Measurements from ENCODE around the gene WSCD2. TPM values are rescaled to one million over a fixed set of nuclear protein-coding genes. Genes with fewer than 3 reads are reported as not detected.

WSCD2 gene
- total and polyA plus RNA-seq, 2 donors (not counting 3 experiments of a cell fraction or from before 2014, with no cell fraction given), result not detected

GRCh38 chr12:108121320-108121719 lies 7.8 kb upstream of the WSCD2 start:
- H3K36me3 ChIP-seq (ENCODE audit: control insufficient read depth in 2 of 2, extremely low read depth in 1 of 2, insufficient read depth in 2 of 2, low read length in 2 of 2), result no peaks in the 10 kb centered on the region
- CTCF ChIA-PET, result no interaction called here
- no peak overlapping the region for H2AFZ ChIP-seq (ENCODE audit: low read depth, low read length)
- H3K9me3 ChIP-seq (replicated peaks; ENCODE audit: control insufficient read depth, insufficient read depth, low read length), result no peaks in the 10 kb centered on the region
- no peak overlapping the region for H3K27ac ChIP-seq (ENCODE audit: insufficient read depth, low read depth, low read length)
- H3K4me2 ChIP-seq (ENCODE audit: insufficient read depth, low read length), result no peak overlapping the region
- no peaks in the 10 kb centered on the region for H3K79me2 ChIP-seq (ENCODE audit: control insufficient read depth, insufficient read depth, low read length)
- H3K9me1 ChIP-seq (replicated peaks; ENCODE audit: control insufficient read depth, extremely low read depth, insufficient read depth, low read length), result no peaks in the 10 kb centered on the region
- H3K4me3 ChIP-seq (replicated peaks in 1 of 3; ENCODE audit: insufficient read depth in 1 of 3, low read depth in 1 of 3, low read length in 3 of 3), result no peak overlapping the region
- POLR2A ChIA-PET, result no interaction called here
- no peak for TF ChIP-seq MYC (IDR thresholded peaks at IDR 0.05; ENCODE audit: low read depth, low read length)
- no peak for TF ChIP-seq JUN (IDR thresholded peaks at IDR 0.05; ENCODE audit: borderline replicate concordance, insufficient read depth, insufficient read length, low read depth)
- H3K27me3 ChIP-seq (ENCODE audit: control insufficient read depth in 2 of 2, insufficient read depth in 2 of 2, low read length in 2 of 2), result no peaks in the 10 kb centered on the region
- no peak overlapping the region for H3K9ac ChIP-seq (replicated peaks; ENCODE audit: extremely low read depth, insufficient read depth, low read length)
- no TSS peak for BruUV-seq (replicated peaks)
- H3K4me1 ChIP-seq (ENCODE audit: control insufficient read depth, extremely low read depth, insufficient read depth, low read length), result no peaks in the 10 kb centered on the region
- no peaks in the 10 kb centered on the region for H4K20me1 ChIP-seq (replicated peaks; ENCODE audit: control insufficient read depth, extremely low read depth, insufficient read depth, low read length)
- dilution Hi-C loops (cut with MboI; ENCODE audit: extremely low pct_ligation_motif_present, low sequenced_read_pairs) (no loop called here), intact Hi-C loops (cut with micrococcal nuclease) (no loop called here)
- DNase-seq (ENCODE audit: low read depth, low spot score) (no peak), FAIRE-seq (no peak)

- Histone ChIP-seq H3K36me3 (ENCODE audit: control insufficient read depth in 2 of 2, extremely low read depth in 1 of 2, insufficient read depth in 2 of 2, low read length in 2 of 2) (no peaks in the 10 kb centered on the region), H3K79me2 (ENCODE audit: control insufficient read depth, insufficient read depth, low read length) (no peaks in the 10 kb centered on the region), H3K9me1 (replicated peaks; ENCODE audit: control insufficient read depth, extremely low read depth, insufficient read depth, low read length) (no peaks in the 10 kb centered on the region), H4K20me1 (replicated peaks; ENCODE audit: control insufficient read depth, extremely low read depth, insufficient read depth, low read length) (no peaks in the 10 kb centered on the region), H3K9ac (replicated peaks; ENCODE audit: extremely low read depth, insufficient read depth, low read length) (no peak overlapping the region), H3K27ac (ENCODE audit: insufficient read depth, low read depth, low read length) (no peak overlapping the region), H2AFZ (ENCODE audit: low read depth, low read length) (no peak overlapping the region), H3K27me3 (ENCODE audit: control insufficient read depth in 2 of 2, insufficient read depth in 2 of 2, low read length in 2 of 2) (no peaks in the 10 kb centered on the region), H3K4me2 (ENCODE audit: insufficient read depth, low read length) (no peak overlapping the region), H3K4me1 (ENCODE audit: control insufficient read depth, extremely low read depth, insufficient read depth, low read length) (no peaks in the 10 kb centered on the region), H3K9me3 (replicated peaks; ENCODE audit: control insufficient read depth, insufficient read depth, low read length) (no peaks in the 10 kb centered on the region), H3K4me3 (replicated peaks in 1 of 3; ENCODE audit: insufficient read depth in 1 of 3, low read depth in 1 of 3, low read length in 3 of 3) (no peak overlapping the region)
- TF ChIP-seq GATA2 (IDR thresholded peaks at IDR 0.05; ENCODE audit: insufficient read depth, insufficient read length, low read depth, low read length), result no peak
- no peak for TF ChIP-seq MYC (IDR thresholded peaks at IDR 0.05; ENCODE audit: low read depth, low read length)
- no peak for TF ChIP-seq JUN (IDR thresholded peaks at IDR 0.05; ENCODE audit: borderline replicate concordance, insufficient read depth, insufficient read length, low read depth)
- TF ChIP-seq FOS (IDR thresholded peaks at IDR 0.05; ENCODE audit: borderline replicate concordance, insufficient read depth, low read length), result no peak
- TF ChIP-seq POLR2AphosphoS5 (IDR thresholded peaks at IDR 0.05; ENCODE audit: insufficient read depth, low read depth, low read length), result no peak
- TF ChIP-seq, protein P1, sequence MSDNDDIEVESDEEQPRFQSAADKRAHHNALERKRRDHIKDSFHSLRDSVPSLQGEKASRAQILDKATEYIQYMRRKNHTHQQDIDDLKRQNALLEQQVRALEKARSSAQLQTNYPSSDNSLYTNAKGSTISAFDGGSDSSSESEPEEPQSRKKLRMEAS (IDR thresholded peaks at IDR 0.05; ENCODE audit: insufficient read depth, insufficient read length), result no peak
- TF ChIP-seq, protein P2, sequence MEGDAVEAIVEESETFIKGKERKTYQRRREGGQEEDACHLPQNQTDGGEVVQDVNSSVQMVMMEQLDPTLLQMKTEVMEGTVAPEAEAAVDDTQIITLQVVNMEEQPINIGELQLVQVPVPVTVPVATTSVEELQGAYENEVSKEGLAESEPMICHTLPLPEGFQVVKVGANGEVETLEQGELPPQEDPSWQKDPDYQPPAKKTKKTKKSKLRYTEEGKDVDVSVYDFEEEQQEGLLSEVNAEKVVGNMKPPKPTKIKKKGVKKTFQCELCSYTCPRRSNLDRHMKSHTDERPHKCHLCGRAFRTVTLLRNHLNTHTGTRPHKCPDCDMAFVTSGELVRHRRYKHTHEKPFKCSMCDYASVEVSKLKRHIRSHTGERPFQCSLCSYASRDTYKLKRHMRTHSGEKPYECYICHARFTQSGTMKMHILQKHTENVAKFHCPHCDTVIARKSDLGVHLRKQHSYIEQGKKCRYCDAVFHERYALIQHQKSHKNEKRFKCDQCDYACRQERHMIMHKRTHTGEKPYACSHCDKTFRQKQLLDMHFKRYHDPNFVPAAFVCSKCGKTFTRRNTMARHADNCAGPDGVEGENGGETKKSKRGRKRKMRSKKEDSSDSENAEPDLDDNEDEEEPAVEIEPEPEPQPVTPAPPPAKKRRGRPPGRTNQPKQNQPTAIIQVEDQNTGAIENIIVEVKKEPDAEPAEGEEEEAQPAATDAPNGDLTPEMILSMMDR (IDR thresholded peaks at IDR 0.05; ENCODE audit: extremely low read depth in 1 of 2, insufficient read depth in 1 of 2, low read depth in 1 of 2, low read length in 2 of 2), result no peak
- no peak for TF ChIP-seq EZH2 (IDR thresholded peaks at IDR 0.05; ENCODE audit: borderline replicate concordance, low read depth, low read length, severe bottlenecking)
- no peak for TF ChIP-seq POLR2A (IDR thresholded peaks at IDR 0.05; ENCODE audit: low read depth, low read length)
- intact Hi-C loops (cut with micrococcal nuclease) (no loop called here), dilution Hi-C loops (cut with MboI; ENCODE audit: extremely low pct_ligation_motif_present, low sequenced_read_pairs) (no loop called here)
- no peak for DNase-seq (ENCODE audit: low read depth, low spot score)
- CTCF ChIA-PET, result no interaction called here
- no TSS peak for BruUV-seq (replicated peaks)
- no peak for FAIRE-seq
- POLR2A ChIA-PET, result no interaction called here
Observed at GRCh38 chr12:108121728-108122471, 7.2 kb upstream of the WSCD2 start.
